Loucy (cell line): ENCODE data around the gene LMF2.

Source experiments
- EZH2phosphoT487 ChIP-seq: fragments of 200-600 bp; IDR thresholded peaks from 2 replicates; pipeline ENCODE4 v1.6.1; 2018; ENCODE audit warnings: antibody characterized with exemption, mild to moderate bottlenecking, moderate library complexity, borderline replicate concordance
- TF ChIP-seq, protein P1 (sequence below): fragments of 200-600 bp; sonication (generic); conservative IDR thresholded peaks from 2 replicates; pipeline ENCODE4 v1.5.1; 2014; ENCODE audit warnings: mild to moderate bottlenecking, antibody characterized with exemption, low read length

- TF ChIP-seq, protein P1, sequence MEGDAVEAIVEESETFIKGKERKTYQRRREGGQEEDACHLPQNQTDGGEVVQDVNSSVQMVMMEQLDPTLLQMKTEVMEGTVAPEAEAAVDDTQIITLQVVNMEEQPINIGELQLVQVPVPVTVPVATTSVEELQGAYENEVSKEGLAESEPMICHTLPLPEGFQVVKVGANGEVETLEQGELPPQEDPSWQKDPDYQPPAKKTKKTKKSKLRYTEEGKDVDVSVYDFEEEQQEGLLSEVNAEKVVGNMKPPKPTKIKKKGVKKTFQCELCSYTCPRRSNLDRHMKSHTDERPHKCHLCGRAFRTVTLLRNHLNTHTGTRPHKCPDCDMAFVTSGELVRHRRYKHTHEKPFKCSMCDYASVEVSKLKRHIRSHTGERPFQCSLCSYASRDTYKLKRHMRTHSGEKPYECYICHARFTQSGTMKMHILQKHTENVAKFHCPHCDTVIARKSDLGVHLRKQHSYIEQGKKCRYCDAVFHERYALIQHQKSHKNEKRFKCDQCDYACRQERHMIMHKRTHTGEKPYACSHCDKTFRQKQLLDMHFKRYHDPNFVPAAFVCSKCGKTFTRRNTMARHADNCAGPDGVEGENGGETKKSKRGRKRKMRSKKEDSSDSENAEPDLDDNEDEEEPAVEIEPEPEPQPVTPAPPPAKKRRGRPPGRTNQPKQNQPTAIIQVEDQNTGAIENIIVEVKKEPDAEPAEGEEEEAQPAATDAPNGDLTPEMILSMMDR, result no peak
- no peak for TF ChIP-seq EZH2phosphoT487
Observed at GRCh38 chr22:50459016-50459415, 48.5 kb downstream of the LMF2 start.
